ENCODE measurements around the gene GHRHR.

The GHRHR gene

DNA sequence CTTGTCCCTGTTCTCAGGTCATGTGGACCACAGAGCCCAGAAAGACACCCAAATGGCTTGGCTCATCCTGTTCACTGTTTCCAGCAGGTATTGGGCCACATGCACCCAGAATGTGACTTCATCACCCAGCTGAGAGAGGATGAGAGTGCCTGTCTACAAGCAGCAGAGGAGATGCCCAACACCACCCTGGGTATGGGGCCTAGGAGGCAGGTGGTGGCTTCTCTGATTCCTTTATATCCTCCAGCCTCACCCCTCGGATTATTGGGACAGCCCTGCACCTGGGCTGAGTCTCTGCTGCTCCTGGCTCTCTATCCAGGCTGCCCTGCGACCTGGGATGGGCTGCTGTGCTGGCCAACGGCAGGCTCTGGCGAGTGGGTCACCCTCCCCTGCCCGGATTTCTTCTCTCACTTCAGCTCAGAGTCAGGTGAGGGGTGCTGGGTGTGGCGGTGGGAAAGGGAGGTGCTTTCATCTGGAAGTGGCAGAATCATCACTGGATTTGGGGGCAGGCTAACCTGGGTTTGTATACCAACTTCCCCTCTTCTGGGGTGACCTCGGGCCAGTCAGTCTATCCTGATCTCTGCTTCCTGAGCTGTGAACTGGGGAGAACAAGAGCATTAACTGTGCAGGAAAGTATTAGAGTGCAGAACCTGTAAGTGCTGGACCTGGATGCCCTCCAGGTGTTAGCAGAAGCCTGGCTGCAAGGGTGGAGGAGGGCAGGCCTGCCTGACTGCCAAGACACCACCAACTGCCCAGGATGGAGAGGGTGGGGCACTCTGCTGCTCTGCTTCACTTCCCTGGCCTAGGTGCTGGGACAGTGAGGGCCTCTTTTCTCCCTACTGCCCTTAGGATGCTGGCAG lies 5.2 kb downstream of the GHRHR start:
- DNase-seq (ENCODE audit: low read depth) = no peak

- DNase-seq (ENCODE audit: low read depth) = no peak
Observed at GRCh38 chr7:30969604-30969970, 5.8 kb downstream of the GHRHR start.

- DNase-seq (ENCODE audit: low read depth) = no peak
Observed at GRCh38 chr7:30970074-30970473, 6.3 kb downstream of the GHRHR start.

GRCh38 chr7:30970594-30971094 lies 6.9 kb downstream of the GHRHR start:
- DNase-seq (ENCODE audit: low read depth) = no peak

DNA sequence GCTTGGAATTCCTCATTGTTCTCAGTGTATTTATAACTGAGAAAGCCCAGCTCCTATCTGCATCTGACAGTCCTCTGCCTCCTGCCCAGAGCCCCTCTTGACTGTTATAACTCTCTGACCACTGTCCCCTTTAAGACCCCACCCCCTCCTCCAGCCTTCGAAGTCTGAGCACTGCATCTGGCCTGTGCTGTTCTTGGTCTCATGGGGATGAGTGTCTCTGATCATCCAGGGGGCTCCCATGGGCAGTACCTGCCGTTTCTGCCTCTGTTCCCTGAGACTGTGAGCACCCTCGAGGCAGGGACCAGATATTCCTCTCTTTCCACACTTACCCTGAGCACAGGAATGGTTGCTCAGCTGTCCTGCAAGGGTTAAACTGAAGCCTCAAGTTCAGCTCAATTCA lies 7.7 kb downstream of the GHRHR start:
- no peak for DNase-seq (ENCODE audit: low read depth)

DNA sequence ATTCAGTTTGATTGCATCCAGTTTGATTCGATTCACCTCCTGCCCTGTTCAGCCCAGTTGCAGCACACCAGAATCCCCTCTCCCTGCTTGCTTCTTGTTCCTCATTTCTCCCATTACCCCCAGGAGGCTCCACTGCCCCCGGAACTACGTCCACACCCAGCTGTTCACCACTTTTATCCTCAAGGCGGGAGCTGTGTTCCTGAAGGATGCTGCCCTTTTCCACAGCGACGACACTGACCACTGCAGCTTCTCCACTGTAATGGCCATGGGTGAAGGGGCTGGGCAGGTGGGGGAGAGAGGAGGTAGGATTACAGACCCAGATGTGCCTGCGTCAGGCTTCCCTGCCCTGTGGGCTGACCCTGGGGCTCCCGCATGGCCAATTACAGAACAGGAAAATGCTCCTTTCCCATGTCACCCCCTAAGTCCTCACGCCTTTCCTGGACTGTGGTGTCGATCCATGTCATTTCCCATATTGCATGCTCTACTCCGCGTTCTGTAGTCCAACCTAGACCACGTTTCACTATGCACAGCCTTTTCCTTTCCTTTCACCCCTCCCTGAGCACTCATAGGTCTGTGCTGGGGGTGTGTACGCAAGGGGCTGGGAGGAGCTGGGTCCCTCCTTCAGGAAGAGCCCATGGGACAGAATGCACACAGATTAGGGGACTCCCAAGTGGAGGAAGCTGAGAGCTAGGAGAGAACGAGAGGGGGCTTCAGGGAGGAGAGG lies 8.2 kb downstream of the GHRHR start:
- no peak for DNase-seq (ENCODE audit: low read depth)

- no peak for DNase-seq (ENCODE audit: low read depth)
Observed at GRCh38 chr7:30973292-30973691, 9.5 kb downstream of the GHRHR start.

DNA sequence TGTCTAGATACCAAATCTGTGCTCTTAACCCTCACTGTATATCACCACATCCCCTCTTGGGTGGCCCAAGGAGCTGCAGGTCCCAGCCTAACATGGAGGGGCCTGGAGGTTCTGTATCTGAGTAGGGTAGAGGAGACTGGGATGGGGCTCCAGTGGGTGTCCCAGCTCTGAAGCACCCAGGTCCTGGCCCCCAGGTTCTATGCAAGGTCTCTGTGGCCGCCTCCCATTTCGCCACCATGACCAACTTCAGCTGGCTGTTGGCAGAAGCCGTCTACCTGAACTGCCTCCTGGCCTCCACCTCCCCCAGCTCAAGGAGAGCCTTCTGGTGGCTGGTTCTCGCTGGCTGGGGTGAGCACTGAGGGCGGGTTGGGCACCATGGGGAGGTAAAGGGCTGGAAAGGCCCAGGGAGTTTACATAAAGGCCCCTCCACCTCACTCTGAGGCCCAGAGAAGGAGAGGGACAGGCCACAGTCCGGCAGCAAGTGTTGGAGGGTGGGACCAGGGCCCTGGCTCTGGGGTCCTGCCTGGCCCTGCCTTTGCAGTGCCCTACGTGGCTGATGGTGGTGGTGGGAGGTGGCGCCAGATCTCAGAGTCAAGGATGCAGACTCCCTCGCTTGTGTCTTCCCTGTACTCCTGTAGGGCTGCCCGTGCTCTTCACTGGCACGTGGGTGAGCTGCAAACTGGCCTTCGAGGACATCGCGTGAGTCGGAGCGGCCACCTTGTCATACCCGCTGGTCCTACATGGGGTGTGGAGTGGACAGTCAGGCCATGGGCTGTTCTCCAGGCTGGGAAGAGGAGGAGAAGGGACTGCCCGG lies 10.2 kb downstream of the GHRHR start:
- no peak for DNase-seq (ENCODE audit: low read depth)

GRCh38 chr7:30974605-30975255 lies 11.0 kb downstream of the GHRHR start:
- DNase-seq (ENCODE audit: low read depth) = no peak

GRCh38 chr7:30975256-30975899 lies 11.6 kb downstream of the GHRHR start:
- DNase-seq (ENCODE audit: low read depth) = no peak

DNA sequence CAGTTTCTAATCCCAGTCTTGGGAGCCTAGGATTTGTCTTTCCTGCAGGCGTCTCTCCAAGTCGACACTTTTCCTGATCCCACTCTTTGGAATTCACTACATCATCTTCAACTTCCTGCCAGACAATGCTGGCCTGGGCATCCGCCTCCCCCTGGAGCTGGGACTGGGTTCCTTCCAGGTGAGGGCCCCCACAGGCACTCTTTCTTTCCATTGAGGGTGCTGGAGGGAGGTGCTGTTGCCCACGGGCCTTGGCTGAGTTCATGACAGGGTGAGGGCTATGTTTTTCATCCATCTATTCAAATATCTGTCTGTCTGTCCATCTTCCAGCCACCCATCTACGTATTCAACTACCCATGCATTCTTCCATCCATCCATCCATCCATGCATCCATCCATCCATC lies 12.6 kb downstream of the GHRHR start:
- DNase-seq (ENCODE audit: low read depth) = no peak

DNA sequence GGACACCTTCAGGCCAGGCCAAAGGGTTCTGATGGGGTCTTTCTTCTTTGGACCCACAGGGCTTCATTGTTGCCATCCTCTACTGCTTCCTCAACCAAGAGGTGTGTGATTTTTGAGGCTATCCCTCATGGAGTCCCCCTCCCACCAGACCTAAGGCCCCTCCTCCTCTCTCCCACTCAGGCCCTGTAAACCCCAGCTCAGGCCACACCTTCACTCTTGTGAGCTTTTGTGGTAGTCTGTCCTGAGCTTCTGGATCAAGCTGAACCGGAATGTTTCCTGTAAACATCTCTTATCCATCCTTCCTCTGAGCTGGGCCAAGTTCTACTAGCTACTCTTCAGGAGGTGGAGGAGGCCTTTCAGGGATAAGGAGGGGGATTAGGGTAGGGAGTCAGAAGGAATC lies 13.5 kb downstream of the GHRHR start:
- no peak for DNase-seq (ENCODE audit: low read depth)

DNA sequence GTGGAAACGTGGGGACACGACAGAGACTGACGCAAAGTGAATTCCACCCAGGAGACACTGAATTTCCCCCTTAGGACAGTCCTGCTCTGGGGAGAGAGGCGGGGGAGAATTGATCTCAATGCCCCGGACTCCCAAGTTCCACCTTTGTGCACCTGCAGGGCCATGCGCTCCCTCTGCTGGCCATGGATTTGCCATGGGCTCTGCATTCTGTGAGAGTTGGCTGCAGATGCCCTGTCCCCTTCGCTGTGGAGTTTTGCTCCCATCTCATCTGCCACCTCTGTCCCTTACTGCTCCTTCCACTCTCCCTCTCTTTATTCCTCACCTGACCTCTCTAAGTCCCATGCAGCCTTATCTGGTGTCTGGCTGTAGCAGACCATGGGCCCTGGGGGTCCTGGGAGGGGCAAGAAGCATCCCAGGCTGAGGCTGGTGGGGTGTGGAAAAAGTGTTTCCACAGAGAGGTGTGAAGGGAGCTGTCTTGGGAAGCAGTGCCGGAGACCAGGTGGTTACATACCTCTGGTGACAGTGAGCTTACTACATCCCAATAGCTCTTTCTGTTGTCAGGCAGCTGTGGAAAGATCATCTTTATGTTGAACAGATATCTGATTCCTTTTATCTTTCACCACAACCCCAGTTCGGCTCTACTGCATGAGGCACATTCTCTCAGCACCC lies 14.3 kb downstream of the GHRHR start:
- DNase-seq (ENCODE audit: low read depth) = no peak

DNA sequence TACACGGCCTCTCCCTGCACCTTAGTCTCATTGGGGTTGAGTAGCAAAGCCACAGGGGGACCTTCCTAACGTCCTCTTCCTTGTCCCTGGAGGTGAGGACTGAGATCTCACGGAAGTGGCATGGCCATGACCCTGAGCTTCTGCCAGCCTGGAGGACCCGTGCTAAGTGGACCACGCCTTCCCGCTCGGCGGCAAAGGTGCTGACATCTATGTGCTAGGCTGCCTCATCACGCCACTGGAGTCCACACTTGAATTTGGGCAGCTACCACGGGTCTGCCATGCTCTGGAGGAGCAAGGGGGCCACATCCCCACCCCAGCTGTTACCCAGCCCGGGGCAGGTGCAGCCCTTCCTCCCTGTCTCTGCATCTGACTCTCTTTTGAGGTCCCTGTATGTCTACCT lies 15.3 kb downstream of the GHRHR start:
- DNase-seq (ENCODE audit: low read depth) = no peak

GRCh38 chr7:30980194-30980593 lies 16.4 kb downstream of the GHRHR start:
- DNase-seq (ENCODE audit: low read depth) = no peak

DNA sequence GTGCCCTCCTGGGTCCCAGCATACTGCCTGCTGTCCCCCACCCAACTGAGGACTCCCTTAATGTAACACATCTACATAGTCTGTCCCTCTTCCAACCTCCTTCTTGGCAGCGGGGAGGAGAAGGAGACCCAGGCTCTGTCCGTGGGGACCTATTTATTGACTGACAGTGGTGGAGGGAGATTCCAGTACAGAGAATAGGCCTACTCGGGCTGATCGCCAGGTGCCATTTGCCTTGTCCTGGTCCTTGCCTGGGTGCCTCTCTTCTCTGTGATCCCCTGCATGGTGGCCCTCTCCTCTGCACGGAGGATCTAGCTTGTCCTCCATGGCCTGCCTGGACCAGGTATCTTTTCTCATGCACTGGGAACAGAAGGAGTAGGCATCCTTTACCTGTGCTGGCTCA lies 17.0 kb downstream of the GHRHR start:
- no peak for DNase-seq (ENCODE audit: low read depth)

GRCh38 chr7:30983042-30983913 lies 19.5 kb downstream of the GHRHR start:
- peak; percentile 54 for DNase-seq (ENCODE audit: low read depth)

- DNase-seq (ENCODE audit: low read depth) = no peak
Observed at GRCh38 chr7:30983914-30984247, 20.1 kb downstream of the GHRHR start.

GRCh38 chr7:30984359-30985107 lies 20.8 kb downstream of the GHRHR start:
- no peak for DNase-seq (ENCODE audit: low read depth)

Measured in activated T-helper 9 cell treated with anti-CD3 and anti-CD28 coated beads, Interleukin-2, amount 50 U/mL, for 16 hours (primary cell).